GM19351 (cell line): ENCODE data around the gene MED19.
"Not testable (repeated sequence)": the region's sequence is repeated elsewhere in the genome, so short reads cannot be mapped to it uniquely, and the experiment has no call there.

Experiments used
- ATAC-seq: cut with Tn5 transposase; IDR thresholded peaks from one replicate; pipeline ENCODE4 v1.9.1; 2021; ENCODE audit warnings: mild to moderate bottlenecking, moderate library complexity; ENCODE audit not compliant: unreplicated experiment

Gene MED19

DNA sequence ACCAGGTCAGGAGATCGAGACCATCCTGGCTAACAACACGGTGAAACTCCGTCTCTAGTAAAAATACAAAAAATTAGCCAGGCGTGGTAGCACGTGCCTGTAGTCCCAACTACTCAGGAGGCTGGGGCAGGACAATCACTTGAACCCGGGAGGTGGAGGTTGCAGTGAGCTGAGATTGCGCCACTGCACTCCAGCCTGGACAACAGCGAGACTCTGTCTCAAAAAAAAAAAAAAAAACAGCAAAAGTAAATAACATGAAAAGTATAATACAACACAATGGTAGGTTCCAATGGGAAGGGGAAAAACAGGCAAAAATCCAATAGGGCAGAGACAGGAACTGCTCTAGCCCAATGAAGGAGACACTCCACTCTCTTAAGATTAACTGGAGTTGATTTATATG is 6.6 kb downstream of the MED19 start:
- ATAC-seq = not testable (repeated sequence)

DNA sequence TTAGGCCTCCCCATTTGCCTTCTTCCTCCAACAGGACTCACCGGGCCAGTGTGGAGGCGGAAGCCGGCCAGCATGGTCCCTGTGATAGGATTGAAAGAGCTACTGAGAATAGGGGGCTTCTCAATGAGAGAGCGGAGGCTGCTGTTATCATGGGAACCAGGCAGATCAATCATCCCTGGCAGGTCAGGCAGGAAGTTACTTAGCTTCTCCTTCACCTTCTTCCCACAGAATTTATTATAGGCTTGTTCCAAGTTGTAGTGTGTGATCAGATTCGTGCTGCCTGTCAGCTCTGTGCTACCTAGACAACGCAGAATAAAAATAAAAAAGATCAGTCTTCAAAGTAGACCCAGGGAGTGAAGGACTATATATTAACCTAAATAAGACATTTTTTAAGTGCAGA is 7.1 kb downstream of the MED19 start:
- ATAC-seq = no peak

DNA sequence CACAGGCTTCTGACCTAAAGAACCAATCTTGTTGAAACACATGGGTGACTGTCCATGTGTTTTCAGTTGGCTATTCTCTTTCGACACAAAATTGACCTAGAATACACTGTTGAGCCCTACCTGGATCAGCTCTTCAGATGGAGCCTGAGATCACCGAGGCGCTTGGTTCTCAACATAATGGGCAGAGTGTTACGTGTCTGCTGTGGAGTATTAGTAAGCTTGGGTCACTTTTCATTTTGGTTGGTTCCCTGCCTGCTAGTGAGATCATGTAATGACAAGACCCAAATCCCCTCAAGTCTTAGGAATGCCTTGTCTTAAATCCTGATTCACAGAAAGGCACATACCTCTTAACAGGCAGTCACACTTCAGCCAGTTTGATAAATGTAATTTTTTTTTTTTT is 8.7 kb downstream of the MED19 start:
- no peak for ATAC-seq

DNA sequence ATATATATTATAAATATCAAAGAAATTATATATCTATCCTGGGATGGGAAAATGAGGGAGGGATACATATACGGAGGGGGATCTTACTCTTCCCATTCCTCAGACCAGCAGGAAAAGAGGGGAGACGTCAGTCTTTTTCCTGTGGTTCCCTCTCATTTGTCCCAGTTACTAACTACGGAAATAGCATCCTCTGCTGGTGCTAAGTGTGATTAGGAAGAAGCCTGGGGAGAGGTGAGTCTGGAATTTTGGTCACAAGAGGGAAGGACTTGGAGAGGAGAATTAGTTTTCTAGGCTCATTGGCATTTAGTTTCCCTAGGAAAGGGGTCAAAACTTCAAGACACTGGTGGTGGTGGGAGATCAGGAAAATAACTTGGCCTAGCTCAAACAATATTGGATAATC is 11.6 kb downstream of the MED19 start:
- ATAC-seq = no peak

DNA sequence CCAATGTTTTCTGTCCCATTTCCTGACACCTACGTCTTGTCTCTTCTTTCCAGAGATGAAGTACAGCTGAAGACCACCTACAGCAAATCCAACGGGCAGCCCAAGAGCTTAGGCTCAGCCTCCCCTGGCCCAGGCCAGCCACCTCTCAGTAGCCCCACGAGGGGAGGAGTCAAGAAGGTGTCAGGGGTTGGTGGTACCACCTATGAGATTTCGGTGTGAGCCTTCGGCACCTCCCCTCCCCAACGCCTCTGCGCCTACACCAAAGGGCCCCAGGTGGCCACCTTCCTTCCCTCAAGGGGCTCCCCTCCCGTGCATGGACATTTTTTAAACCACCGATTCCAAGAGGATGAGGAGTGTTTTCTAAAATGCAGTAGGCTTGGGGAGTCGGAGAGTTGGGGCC is 12.2 kb downstream of the MED19 start:
- ATAC-seq = no peak

DNA sequence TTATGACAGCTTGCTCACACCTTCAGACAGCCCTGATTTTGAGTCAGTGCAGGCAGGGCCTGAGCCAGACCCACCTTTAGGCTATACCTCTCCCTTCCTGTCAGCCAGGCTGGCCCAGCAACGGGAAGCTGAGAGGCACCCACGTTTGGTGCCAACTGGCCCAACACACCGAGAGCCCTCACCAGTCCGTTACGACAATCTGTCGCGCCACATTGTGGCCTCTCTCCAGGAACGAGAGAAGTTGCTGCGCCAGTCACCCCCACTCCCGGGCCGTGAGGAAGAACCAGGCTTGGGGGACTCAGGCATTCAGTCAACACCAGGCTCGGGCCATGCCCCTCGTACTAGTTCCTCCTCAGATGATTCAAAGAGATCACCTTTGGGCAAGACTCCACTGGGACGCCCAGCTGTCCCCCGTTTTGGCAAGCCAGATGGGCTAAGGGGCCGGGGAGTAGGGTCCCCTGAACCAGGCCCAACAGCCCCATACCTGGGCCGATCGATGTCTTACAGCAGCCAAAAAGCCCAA is 13.1 kb downstream of the MED19 start:
- ATAC-seq = no peak

DNA sequence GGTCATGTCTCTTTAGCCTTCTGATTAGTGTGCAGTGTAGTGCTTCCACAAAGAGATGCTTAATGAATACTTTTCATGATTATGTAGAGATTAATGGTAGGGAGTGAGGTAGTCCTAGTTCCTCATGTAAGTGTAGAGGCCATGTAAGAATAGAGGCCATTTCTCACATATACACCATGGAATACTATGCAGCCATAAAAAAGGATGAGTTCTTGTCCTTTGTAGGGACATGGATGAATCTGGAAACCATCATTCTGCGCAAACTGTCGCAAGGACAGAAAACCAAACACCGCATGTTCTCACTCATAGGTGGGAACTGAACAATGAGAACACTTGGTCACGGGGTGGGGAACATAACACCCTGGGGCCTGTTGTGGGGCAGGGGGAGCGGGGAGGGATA is 21.5 kb downstream of the MED19 start:
- ATAC-seq = not testable (repeated sequence)

DNA sequence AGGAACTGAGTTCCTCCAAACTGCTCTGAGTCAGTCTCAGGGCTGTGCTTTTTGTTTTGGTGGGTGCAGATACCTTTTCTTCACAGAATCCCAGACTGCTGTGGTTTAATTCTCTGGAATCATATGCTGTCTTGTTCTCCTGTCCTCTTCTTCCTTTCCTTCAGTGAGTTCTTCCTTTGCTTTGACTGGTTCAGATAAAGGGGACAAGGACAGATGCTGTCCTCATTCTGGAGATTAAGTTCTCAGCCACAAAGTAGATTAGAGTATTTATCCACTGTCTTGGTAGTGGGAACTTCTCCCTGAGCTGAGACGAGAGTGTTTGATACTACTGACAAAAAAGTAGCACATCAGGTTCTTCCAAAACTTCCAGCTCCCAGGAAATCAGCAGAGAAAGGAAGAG is 30.8 kb downstream of the MED19 start:
- ATAC-seq = no peak

DNA sequence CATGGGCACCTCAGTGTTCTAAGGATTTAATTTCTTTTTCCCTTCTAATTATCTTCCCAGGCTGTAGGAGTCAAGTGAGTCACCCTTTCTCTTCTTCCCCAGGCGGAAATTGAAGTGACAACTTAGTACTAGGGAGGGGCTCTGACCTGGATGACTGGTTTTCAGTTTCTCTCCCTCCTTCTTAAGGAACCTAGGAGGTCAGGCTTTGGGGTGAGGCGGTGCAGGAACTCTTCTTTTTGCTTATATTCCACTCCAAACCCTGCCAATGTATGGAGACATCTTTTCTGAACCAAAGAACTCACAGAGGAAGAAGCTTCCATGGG is 31.5 kb downstream of the MED19 start:
- ATAC-seq = peak; percentile 38

DNA sequence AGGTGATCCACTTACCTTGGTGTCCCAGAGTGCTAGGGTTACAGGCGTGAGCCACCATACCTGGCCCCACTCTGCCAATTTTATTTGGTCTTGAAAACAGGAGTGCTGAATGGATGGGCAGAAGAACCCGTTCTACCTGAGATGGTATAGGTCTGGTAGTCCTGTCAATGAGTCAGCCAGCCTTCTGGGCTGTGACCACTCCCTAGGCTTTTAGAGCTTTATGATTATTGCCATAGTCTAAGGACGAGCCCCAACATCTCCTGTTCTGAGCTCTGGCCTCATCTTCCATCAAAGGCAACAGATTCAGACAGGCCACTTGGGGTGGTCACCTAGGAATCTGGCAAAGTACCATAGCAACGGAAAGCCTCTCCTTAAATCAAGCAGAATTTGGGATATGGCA is 32.6 kb downstream of the MED19 start:
- ATAC-seq = no peak

DNA sequence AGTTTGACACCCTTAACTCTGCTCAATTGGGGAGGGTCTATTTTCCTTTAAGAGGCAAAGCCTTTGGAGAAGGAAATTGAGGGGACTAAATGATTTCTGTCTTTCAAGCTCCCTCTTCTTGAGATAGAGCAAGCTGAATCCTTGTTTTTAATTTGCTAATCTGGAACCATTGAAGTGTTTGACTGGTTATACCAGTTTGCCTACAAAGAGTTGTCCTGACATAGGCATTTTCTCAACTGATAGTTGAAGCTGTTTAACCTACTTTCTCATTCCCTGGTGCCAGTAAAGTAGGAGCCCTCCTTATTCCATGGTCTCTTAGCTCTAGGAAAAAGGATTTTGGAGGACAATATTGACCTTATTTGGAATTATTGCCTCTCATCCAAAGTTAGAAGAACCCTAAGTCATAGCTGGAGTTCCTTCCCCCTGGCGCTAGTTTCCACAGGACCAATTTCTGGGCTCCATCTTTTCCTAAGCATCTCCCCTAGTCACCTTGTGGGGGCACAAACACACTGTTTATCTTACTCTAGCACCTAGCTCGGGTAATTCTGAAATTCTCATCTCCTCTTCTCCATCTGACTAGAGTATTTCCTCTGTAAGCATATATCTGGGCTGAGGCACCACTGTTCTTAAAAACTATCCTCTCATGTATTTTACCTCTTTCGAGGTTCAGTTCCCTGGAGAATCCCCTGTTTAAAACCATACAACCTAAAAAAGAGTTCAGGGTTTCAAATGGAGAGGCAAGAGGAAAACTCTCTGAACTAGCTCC is 36.7 kb downstream of the MED19 start:
- ATAC-seq = no peak

DNA sequence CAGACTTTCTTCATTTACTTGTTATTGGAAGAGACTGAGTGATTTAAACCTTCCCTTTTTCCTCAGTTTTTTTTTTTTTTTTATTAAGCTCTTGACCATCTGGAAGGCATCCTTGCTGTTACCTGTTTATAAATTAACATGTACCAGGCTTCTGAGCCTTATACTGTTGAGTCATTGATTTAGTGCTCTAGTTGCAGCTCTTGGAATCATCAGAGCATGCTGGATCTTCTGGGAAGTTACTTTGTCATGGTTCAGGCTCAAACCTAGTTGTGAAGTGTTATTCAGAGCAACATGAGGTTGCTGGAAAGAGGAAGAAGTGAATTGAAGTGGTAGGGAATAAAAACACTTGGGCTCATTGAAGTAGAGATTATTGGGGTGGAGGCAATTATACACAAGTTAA is 37.8 kb downstream of the MED19 start:
- no peak for ATAC-seq

DNA sequence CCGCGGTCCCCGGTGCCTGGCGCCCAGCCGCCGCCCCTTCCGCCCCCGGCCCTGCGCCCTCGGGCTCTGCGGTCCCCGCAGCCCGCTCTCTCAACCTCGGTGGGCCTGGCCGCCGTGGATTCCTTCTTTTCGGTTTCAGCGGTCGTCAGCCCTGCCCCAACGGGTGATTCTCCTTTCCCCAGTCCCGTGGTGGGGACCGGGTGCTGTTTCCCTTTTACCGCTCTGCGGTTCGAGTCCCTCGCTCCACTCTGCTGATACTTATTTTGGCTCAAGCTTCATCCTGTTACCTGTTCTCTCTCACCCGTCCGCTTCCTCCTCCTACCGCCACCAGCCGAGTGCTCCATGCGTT is 43.6 kb downstream of the MED19 start:
- ATAC-seq = peak; percentile 5

DNA sequence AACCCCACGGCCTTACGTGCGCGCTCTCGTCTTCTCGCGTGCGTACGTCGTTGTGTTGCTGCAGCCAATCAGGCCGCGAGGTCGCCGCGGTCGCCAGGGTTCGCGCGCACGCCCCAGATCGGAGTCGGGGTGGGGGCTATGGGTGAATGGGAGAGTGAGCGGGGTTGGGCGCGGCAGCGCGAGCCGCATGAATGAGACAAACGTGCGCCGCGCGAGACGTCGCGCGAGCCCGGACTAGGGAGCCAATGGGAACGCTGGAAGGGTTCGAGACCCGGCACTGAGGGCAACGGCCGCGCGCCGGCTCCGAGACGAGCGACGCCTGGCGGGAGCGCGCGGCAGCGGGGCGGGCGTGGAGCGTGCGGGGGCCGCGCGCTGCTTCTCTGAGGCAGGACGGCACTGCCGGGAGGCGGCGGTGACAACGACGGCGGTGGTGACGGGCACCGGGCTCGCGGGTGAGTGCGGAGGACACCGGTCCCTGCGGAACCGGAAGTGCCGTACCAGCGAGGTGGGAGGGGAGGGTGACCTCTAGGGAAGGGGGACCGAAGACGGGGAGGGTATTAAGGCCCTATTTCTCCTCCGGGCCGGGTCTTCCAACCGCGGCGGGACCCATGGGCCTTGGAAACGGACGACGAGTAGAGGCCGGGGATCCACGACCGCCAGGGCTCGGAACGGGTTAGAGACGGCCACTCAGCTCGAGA is 44.1 kb downstream of the MED19 start, which contains the start of gene ZDHHC5:
Gene ZDHHC5 (plus strand): TSS at position 379 of the 698 bp plus-strand sequence. CDS start 4,977 bp downstream, outside the sequence.
- ATAC-seq = peak; percentile 78

DNA sequence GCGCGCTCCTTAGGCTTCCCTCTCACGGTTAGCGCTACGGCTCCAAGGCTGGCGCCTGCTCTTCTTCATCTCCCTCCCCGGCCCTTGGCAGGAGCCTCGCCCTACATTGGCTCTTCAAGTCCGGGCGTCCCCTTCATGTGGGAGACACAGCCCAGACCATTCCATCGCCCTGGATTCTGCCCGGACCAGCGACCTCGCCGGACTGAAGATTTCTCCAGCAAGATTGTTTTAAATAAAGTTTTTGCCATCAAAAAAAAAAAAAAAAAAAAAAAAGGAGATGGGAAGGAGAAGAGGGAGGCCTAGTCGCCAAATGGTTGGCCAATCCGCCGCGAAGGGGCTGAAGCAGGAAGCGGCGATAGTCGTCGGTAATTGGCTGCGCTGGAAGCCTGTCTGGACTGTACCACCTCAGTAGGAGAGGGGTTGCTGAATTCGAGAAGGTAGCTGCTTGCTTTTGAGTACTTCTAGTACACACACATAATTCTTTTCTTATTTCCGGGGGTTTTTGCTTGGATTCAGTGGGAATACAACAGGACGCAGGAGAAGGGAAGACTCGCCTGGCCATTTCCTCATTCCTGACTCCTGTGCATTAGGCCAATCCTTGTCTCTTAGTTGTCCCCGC is 44.8 kb downstream of the MED19 start:
- ATAC-seq = peak; percentile 57

DNA sequence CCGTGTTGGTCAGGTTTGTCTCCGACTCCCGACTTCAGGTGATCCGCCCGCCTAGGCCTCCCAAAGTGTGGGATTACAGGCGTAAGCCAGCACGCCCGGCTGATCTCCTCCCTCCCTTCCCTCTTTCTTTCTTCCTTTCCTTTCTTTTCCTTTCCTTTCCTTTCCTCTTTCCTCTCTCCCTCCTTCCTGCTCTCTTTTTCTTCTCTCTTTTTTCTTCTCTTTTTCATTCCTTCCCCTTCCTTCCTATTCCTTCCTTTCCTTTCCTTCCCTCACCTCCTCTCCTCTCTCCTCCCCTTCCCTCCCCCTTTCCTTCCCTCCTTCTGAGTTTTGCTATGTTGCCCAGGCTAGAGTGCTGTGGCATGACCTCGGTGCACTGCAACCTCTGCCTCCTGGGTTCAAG is 48.0 kb downstream of the MED19 start:
- no peak for ATAC-seq

DNA sequence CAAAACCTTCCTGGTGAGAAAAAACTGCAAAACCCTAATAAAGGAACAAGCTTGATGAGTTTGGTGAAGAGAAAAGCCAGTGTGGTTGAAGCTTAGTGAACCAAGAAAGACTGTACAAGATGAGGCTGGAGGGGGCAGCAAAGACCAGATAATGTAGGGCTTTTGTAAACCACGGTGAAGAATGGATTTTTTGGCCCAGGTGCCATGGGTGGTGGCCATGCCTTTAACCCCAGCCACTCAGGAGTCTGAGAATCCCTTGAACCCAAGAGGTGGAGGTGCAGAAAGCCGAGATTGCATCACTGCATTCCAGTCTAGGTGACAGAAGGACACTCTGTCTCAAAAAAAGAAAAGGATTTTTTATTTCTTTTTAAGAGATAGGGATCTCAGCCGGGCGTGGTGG is 49.1 kb downstream of the MED19 start:
- no peak for ATAC-seq

DNA sequence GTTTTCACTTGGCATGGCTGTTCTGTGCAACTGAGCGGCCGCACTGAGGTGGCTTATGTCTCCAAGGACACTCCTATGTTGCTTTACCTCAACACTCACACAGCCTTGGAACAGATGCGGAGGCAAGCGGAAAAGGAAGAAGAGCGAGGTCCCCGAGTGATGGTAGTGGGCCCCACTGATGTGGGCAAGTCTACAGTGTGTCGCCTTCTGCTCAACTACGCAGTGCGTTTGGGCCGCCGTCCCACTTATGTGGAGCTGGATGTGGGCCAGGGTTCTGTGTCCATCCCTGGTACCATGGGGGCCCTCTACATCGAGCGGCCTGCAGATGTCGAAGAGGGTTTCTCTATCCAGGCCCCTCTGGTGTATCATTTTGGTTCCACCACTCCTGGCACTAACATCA is 52.3 kb downstream of the MED19 start:
- ATAC-seq = no peak

DNA sequence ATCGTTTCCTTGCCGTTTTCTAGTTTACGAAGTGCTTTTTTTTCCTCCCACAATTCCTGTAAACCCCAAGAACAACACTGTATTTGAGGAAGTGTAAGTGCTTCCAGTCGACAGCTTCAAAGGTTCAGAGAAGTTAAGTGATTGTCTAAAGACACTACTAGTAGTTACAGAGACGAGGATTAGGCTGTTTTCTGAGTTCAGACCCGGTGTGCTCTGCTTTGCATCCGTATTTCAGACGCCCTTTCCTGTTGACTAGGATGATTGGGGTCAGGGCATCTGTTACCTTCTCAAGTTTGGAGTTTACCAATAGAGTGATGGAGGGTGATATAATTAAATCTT is 54.0 kb downstream of the MED19 start:
- no peak for ATAC-seq

DNA sequence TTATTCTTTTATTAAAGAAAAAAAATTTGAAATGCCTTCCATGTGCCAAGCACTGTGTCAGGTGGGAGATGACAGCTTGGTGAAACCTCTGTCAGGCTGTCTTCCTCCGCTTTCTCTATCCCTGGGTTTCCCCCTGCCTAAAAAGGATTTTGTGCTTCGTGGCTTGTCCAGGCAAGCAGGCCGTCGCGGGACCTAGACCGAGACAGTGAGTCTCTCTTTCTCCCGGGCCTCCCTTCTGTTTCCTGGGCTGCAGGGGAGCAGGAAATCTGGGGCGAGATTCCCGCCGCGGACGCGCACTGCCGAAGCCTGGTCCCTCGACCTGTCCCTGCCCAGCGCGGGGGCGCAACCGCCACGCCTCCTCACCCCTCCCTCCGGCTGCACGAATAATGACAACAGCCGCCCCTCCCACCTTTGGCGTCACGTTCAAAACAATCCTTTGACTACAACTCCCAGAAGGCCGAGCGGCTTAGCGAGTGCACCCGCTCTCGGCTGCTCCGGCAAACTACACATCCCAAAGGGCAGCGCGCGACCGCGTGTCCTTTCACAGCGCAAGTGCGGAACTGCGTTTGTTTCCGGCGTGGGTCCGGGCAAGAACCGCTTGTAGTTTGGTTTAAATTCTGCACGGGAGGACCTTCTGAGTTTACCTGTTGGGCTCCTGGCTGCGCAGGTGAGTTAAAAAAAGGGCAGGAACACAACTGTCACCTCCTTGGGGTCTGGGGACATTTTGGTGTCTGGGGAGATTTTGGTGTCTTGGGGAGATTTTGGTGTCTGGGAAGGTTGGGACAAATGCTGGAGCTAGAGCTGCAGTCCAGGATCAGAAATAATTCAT is 54.6 kb downstream of the MED19 start, which contains the start of gene CLP1:
Gene CLP1 (plus strand): TSS at position 569 of the 829 bp plus-strand sequence. CDS start 1,715 bp downstream, outside the sequence.
- ATAC-seq = peak; percentile 98

DNA sequence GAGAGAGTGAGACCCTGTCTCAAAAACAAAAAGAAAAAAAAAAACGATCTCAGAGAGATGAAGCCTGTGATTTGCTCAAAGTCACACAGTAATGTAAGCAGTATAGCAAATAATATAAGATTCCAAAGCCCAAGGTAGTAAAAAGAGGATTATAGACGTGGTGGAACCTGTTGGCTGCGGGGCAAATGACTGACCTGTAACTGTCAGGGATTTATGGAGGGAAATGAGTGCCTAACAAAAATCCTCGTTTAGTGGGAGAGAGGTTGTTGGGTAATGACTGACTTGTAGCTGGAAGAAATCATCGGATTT is 55.2 kb downstream of the MED19 start:
- ATAC-seq = no peak
